ENCODE measurements around the gene LRRC46.

GRCh38 chr17:47850692-47851573 is 19.5 kb downstream of the LRRC46 start, which contains the start of gene SP6:
- TF ChIP-seq POLR2AphosphoS5 (IDR thresholded peaks at IDR 0.05; ENCODE audit: borderline replicate concordance, low read depth, low read length) (no peak), EZH2 (IDR thresholded peaks at IDR 0.05) (no peak), FOXP2 (optimal IDR thresholded peaks at IDR 0.05; ENCODE audit: control extremely low read depth, extremely low read length, insufficient read depth) (no peak)
